Measurements from ENCODE around the gene ATF1.

The ATF1 gene

GRCh38 chr12:50785406-50786001, 21.6 kb downstream of the ATF1 start:
- no peak for TF ChIP-seq CTCF (conservative IDR thresholded peaks at IDR 0.05)
- no peak for TF ChIP-seq ZFX (IDR thresholded peaks at IDR 0.05)
- no peak overlapping the region for H3K27ac ChIP-seq

GRCh38 chr12:50786498-50787231, 22.8 kb downstream of the ATF1 start:
- H3K27ac ChIP-seq = no peak overlapping the region
- no peak for TF ChIP-seq ZFX (IDR thresholded peaks at IDR 0.05)
- no peak for TF ChIP-seq CTCF (conservative IDR thresholded peaks at IDR 0.05)

DNA sequence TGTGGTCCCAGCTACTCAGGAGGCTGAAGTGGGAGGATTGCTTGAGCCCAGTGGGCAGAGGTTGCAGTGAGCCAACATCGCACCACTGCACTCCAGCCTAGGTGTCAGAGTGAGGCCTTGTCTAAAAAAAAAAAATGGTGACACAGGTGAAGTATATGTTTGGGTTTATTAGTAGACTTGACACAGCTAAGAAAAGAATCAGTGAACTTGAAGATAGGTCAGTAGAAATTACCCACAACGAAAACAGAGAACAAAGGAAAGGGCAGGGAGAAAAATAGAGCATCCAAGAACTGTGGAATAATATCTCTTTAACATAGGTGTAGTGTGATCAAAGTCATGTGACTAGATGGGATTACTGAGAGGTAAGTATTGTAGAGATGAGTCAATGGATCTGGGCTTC, 23.7 kb downstream of the ATF1 start:
- no peak overlapping the region for H3K27ac ChIP-seq
- TF ChIP-seq CTCF (conservative IDR thresholded peaks at IDR 0.05) (no peak), ZFX (IDR thresholded peaks at IDR 0.05) (no peak)

DNA sequence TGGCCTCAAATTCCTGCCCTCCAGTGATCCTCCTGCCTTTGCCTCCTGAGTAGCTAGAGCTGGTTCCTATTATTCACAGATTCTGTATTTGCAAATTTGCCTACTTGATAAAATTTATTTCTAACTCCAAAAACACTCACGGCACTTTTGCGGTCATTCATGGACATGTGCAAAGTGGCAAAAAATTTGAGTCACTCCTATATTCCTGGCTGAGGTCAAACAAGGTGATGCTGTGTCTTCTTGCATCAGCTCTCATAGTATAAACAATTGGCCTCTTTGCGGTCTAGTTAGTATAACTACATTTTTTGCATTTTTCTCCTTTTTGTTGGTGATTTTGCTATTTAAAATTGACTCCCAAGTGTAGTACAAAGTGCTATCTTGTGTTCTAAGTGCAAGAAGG, 24.7 kb downstream of the ATF1 start:
- H3K27ac ChIP-seq = no peak overlapping the region
- TF ChIP-seq ZFX (IDR thresholded peaks at IDR 0.05) = no peak
- no peak for TF ChIP-seq CTCF (conservative IDR thresholded peaks at IDR 0.05)

DNA sequence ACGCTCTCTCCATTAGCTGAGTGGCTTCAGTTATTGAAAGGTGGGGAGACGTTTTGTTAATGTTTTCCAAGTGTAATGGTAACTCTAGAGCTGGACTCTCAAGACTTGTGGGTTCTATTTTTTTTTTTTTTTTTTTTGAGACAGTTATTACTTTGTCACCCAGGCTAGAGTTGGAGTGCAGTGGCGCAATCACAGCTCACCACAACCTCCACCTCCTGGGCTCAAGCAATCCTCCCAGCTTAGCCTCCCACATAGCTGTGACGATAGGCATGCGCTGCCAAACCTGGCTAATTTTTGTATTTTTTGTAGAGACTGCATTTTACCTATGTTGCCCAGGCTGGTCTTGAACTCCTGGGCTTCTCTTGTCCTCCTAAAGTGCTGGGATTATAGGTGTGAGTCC, 26.2 kb downstream of the ATF1 start:
- no peak overlapping the region for H3K27ac ChIP-seq
- TF ChIP-seq ZFX (IDR thresholded peaks at IDR 0.05) (no peak), CTCF (conservative IDR thresholded peaks at IDR 0.05) (no peak)

DNA sequence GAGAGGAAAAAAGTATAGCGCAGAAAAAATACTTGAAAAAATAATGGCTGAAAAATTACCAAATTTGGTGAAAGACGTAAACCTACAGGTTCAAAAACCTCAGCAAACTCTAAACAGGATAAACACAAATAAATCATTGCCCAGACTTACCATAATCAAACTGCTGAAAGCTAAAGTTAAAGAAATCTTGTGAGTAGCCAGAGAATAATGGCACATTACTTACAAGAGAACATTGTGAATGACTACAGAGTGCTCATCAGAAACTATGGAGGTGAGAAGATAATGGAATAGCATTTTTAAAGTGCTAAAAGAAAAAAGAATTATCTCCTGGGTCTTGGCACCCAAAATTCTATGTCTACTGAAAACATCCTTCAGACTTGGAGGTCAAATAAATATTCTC, 36.0 kb downstream of the ATF1 start:
- TF ChIP-seq CTCF (conservative IDR thresholded peaks at IDR 0.05) = no peak
- no peak for TF ChIP-seq ZFX (IDR thresholded peaks at IDR 0.05)
- no peak overlapping the region for H3K27ac ChIP-seq

GRCh38 chr12:50803230-50803875, 39.5 kb downstream of the ATF1 start:
- TF ChIP-seq ZFX (IDR thresholded peaks at IDR 0.05) (no peak), CTCF (conservative IDR thresholded peaks at IDR 0.05) (no peak)
- H3K27ac ChIP-seq = no peak overlapping the region

Data from C4-2B (cell line).